Measurements from ENCODE around the gene CARD11.

Gene CARD11

GRCh38 chr7:2886391-2886790 lies 157.3 kb downstream of the CARD11 start:
- Histone ChIP-seq H2AFZ (ENCODE audit: low read depth) (no peak overlapping the region), H3K4me2 (no peak overlapping the region), H3K4me3 (IDR thresholded peaks at IDR 0.05; ENCODE audit: insufficient read depth, low read depth, low read length) (no peak overlapping the region), H3K79me2 (ENCODE audit: insufficient read depth, low read depth) (no peaks in the 10 kb centered on the region), H3K36me3 (ENCODE audit: insufficient read depth) (no peaks in the 10 kb centered on the region), H3K4me1 (ENCODE audit: low read depth, poor library complexity, severe bottlenecking) (peaks cover 7% of the 10 kb centered on the region), H3K9ac (no peak overlapping the region), H3K27ac (no peak overlapping the region), H4K20me1 (ENCODE audit: insufficient read depth) (no peaks in the 10 kb centered on the region), H3K27me3 (ENCODE audit: insufficient read depth, low read depth) (no peaks in the 10 kb centered on the region)
- TF ChIP-seq CTCF (conservative IDR thresholded peaks at IDR 0.05; ENCODE audit: low read depth, low read length) = no peak

- no peak overlapping the region for H2AFZ ChIP-seq (ENCODE audit: low read depth)
- H3K4me2 ChIP-seq = no peak overlapping the region
Measured at GRCh38 chr7:2884161-2884560, 159.5 kb downstream of the CARD11 start.

GRCh38 chr7:2883101-2883500 lies 160.6 kb downstream of the CARD11 start:
- H3K79me2 ChIP-seq (ENCODE audit: insufficient read depth, low read depth) = no peaks in the 10 kb centered on the region
- TF ChIP-seq CTCF (conservative IDR thresholded peaks at IDR 0.05; ENCODE audit: low read depth, low read length) = no peak
- H3K27ac ChIP-seq = no peak overlapping the region
- no peak overlapping the region for H3K4me2 ChIP-seq
- no peaks in the 10 kb centered on the region for H3K36me3 ChIP-seq (ENCODE audit: insufficient read depth)
- no peak overlapping the region for H3K4me3 ChIP-seq (IDR thresholded peaks at IDR 0.05; ENCODE audit: insufficient read depth, low read depth, low read length)
- H2AFZ ChIP-seq (ENCODE audit: low read depth) = no peak overlapping the region
- no peaks in the 10 kb centered on the region for H3K4me1 ChIP-seq (ENCODE audit: low read depth, poor library complexity, severe bottlenecking)
- H4K20me1 ChIP-seq (ENCODE audit: insufficient read depth) = no peaks in the 10 kb centered on the region
- H3K27me3 ChIP-seq (ENCODE audit: insufficient read depth, low read depth) = no peaks in the 10 kb centered on the region
- no peak overlapping the region for H3K9ac ChIP-seq

More at GRCh38 chr7:2884161-2884560, 159.5 kb downstream of the CARD11 start:
- no peak overlapping the region for H3K9ac ChIP-seq
- TF ChIP-seq CTCF (conservative IDR thresholded peaks at IDR 0.05; ENCODE audit: low read depth, low read length) = no peak
- H3K27ac ChIP-seq = no peak overlapping the region
- H3K4me3 ChIP-seq (IDR thresholded peaks at IDR 0.05; ENCODE audit: insufficient read depth, low read depth, low read length) = no peak overlapping the region
- H3K4me1 ChIP-seq (ENCODE audit: low read depth, poor library complexity, severe bottlenecking) = no peaks in the 10 kb centered on the region
- H3K79me2 ChIP-seq (ENCODE audit: insufficient read depth, low read depth) = no peaks in the 10 kb centered on the region
- H4K20me1 ChIP-seq (ENCODE audit: insufficient read depth) = no peaks in the 10 kb centered on the region
- H3K27me3 ChIP-seq (ENCODE audit: insufficient read depth, low read depth) = no peaks in the 10 kb centered on the region
- no peaks in the 10 kb centered on the region for H3K36me3 ChIP-seq (ENCODE audit: insufficient read depth)

- H3K79me2 ChIP-seq (ENCODE audit: insufficient read depth, low read depth) = no peaks in the 10 kb centered on the region
- H3K9ac ChIP-seq = no peak overlapping the region
- H3K4me2 ChIP-seq = no peak overlapping the region
- TF ChIP-seq CTCF (conservative IDR thresholded peaks at IDR 0.05; ENCODE audit: low read depth, low read length) = no peak
- no peaks in the 10 kb centered on the region for H4K20me1 ChIP-seq (ENCODE audit: insufficient read depth)
- no peaks in the 10 kb centered on the region for H3K4me1 ChIP-seq (ENCODE audit: low read depth, poor library complexity, severe bottlenecking)
- H3K36me3 ChIP-seq (ENCODE audit: insufficient read depth) = no peaks in the 10 kb centered on the region
- H3K27me3 ChIP-seq (ENCODE audit: insufficient read depth, low read depth) = no peaks in the 10 kb centered on the region
- H3K27ac ChIP-seq = no peak overlapping the region
- no peak overlapping the region for H2AFZ ChIP-seq (ENCODE audit: low read depth)
- no peak overlapping the region for H3K4me3 ChIP-seq (IDR thresholded peaks at IDR 0.05; ENCODE audit: insufficient read depth, low read depth, low read length)
Measured at GRCh38 chr7:2882111-2882510, 161.6 kb downstream of the CARD11 start.

Data from KMS-11 (cell line).